SK-N-SH (cell line): ENCODE data around the gene ABR. TPM values are rescaled to one million over a fixed set of nuclear protein-coding genes. Genes with fewer than 3 reads are reported as not detected.
A peak's percentile ranks its signal among the peaks of the same experiment; 100 is the strongest.

ENCODE experiments used
- CTCF ChIA-PET: fragments of 300-600, 350-600 bp; formaldehyde crosslinking; extraction: SDS; loops from one replicate; lab custom pipeline; 2021; lab: Yijun Ruan, JAX
- POLR2A ChIA-PET: fragments of 350-600 bp; sonication (Branson Sonifier 250); formaldehyde crosslinking; extraction: SDS; loops from one replicate; lab custom pipeline; 2020; ENCODE audit warnings: antibody characterized with exemption, inconsistent platforms; lab: Yijun Ruan, JAX
- DNase-seq: peaks from one replicate; pipeline ENCODE4 v3.0.0; 2012
- H2AFZ ChIP-seq: fragments of 200-600 bp; sonication (generic); 2 replicates; pipeline ENCODE4 v1.8.1; 2016; ENCODE audit warnings: antibody characterized with exemption, mild to moderate bottlenecking, low read depth
- H3F3A ChIP-seq: fragments of 200-600 bp; sonication (generic); replicated peaks from 2 replicates; pipeline ENCODE3; 2016; ENCODE audit warnings: antibody characterized with exemption, mild to moderate bottlenecking; ENCODE audit not compliant: insufficient read depth
- H3K27ac ChIP-seq, 2 experiments: fragments of 200-500 bp in 1 of 2; fragments of 200-600 bp in 1 of 2; sonication (Bioruptor generic) in 1 of 2; sonication (generic), shearing (Covaris generic) in 1 of 2; 2 replicates each; pipeline versions ENCODE4 v1.5.1 to v1.6.1; 2014 to 2016; ENCODE audit warnings: low read depth in 2 of 2, inconsistent platforms in 1 of 2, low read length in 1 of 2, mild to moderate bottlenecking in 1 of 2, mixed read lengths in 1 of 2
- H3K27me3 ChIP-seq: fragments of 200-600 bp; sonication (generic), shearing (Covaris generic); 2 replicates; pipeline ENCODE4 v1.6.1; 2016; ENCODE audit warnings: mixed run types; ENCODE audit not compliant: insufficient read depth
- H3K36me3 ChIP-seq, 2 experiments: fragments of 200-500 bp in 1 of 2; fragments of 200-600 bp in 1 of 2; sonication (Bioruptor generic) in 1 of 2; sonication (generic) in 1 of 2; replicated peaks in 1 of 2; 2 replicates each; pipeline versions ENCODE3 to v1.5.1; 2014 to 2016; ENCODE audit warnings: low read length in 1 of 2, mild to moderate bottlenecking in 1 of 2; ENCODE audit not compliant: insufficient read depth in 2 of 2, control insufficient read depth in 1 of 2
- H3K4me1 ChIP-seq, 2 experiments: fragments of 200-500 bp in 1 of 2; fragments of 200-600 bp in 1 of 2; sonication (Bioruptor generic) in 1 of 2; sonication (generic), shearing (Covaris generic) in 1 of 2; 2 replicates each; pipeline versions ENCODE4 v1.5.1 to v1.6.1; 2014 to 2016; ENCODE audit warnings: low read depth in 1 of 2, low read length in 1 of 2, mixed run types in 1 of 2; ENCODE audit not compliant: insufficient read depth in 2 of 2, control insufficient read depth in 1 of 2
- H3K4me2 ChIP-seq: fragments of 200-600 bp; sonication (generic), shearing (Covaris generic); 2 replicates; pipeline ENCODE4 v1.6.1; 2017; ENCODE audit warnings: mixed run types
- H3K4me3 ChIP-seq, 2 experiments: fragments of 200-500 bp in 1 of 2; fragments of 200-600 bp in 1 of 2; sonication (Bioruptor generic) in 1 of 2; sonication (generic), shearing (Covaris generic) in 1 of 2; 2 replicates each; pipeline versions ENCODE4 v1.5.1 to v1.8.1; 2014 to 2016; ENCODE audit warnings: low read depth in 2 of 2, inconsistent platforms in 1 of 2, low read length in 1 of 2, mild to moderate bottlenecking in 1 of 2, mixed read lengths in 1 of 2, moderate library complexity in 1 of 2
- H3K79me2 ChIP-seq: fragments of 200-600 bp; sonication (generic); 2 replicates; pipeline ENCODE4 v1.8.1; 2017; ENCODE audit warnings: mild to moderate bottlenecking; ENCODE audit not compliant: insufficient read depth
- H3K9ac ChIP-seq: fragments of 200-600 bp; sonication (generic); 2 replicates; pipeline ENCODE4 v1.6.1; 2017; ENCODE audit warnings: mixed run types
- H3K9me2 ChIP-seq: fragments of 200-600 bp; sonication (generic); 2 replicates; pipeline ENCODE4 v1.6.1; 2017; ENCODE audit warnings: mixed run types
- H3K9me3 ChIP-seq: fragments of 200-600 bp; sonication (generic); 2 replicates; pipeline ENCODE4 v1.6.1; 2017; ENCODE audit warnings: mixed run types, mild to moderate bottlenecking, moderate library complexity
- H4K20me1 ChIP-seq: fragments of 200-600 bp; sonication (generic); 2 replicates; pipeline ENCODE4 v1.6.1; 2017; ENCODE audit warnings: mild to moderate bottlenecking, mixed run types; ENCODE audit not compliant: insufficient read depth
- MEF2A ChIP-seq: IDR thresholded peaks from 2 replicates; pipeline ENCODE4 v1.4.0; 2012; ENCODE audit warnings: low read depth, borderline replicate concordance
- NFIC ChIP-seq: IDR thresholded peaks from 2 replicates; pipeline ENCODE4 v1.4.0; 2012; ENCODE audit warnings: borderline replicate concordance
- SIN3A ChIP-seq: IDR thresholded peaks from 2 replicates; pipeline ENCODE4 v1.6.1; 2012; ENCODE audit warnings: low read depth, mild to moderate bottlenecking, low read length, moderate library complexity, borderline replicate concordance
- SMC3 ChIP-seq: IDR thresholded peaks from 2 replicates; pipeline ENCODE4 v1.6.1; 2012; ENCODE audit warnings: low read depth, low read length, improper control_type of control experiment
- TCF12 ChIP-seq: IDR thresholded peaks from 2 replicates; pipeline ENCODE4 v1.4.0; 2012
- YY1 ChIP-seq: IDR thresholded peaks from 2 replicates; pipeline ENCODE4 v1.4.0; 2012; ENCODE audit warnings: low read depth, mild to moderate bottlenecking
- WGBS: methylation state at CpG from one replicate; pipeline ENCODE4 v1.1.6; 2017; ENCODE audit warnings: low lambda C conversion rate; 5-methylcytosine and 5-hydroxymethylcytosine counted together
- polyA plus RNA-seq, 3 experiments: library from polyadenylated mRNA; depleted of rRNA; stranded (reverse); fragments of >200 nt; gene quantifications; 2 replicates each; pipeline ENCODE4 v1.2.3, GENCODE V29; 2012
- TF ChIP-seq, protein P1 (sequence below): IDR thresholded peaks from 2 replicates; pipeline ENCODE4 v1.4.0; 2012; ENCODE audit warnings: low read depth
- TF ChIP-seq, protein P2 (sequence below): IDR thresholded peaks from 2 replicates; pipeline ENCODE4 v1.4.0; 2012; ENCODE audit warnings: low read depth, borderline replicate concordance
- TF ChIP-seq, protein P3 (sequence below): IDR thresholded peaks from 2 replicates; pipeline ENCODE4 v1.4.0; 2012; ENCODE audit warnings: low read depth, borderline replicate concordance

Gene ABR
- polyA plus RNA-seq, 1 of the 3 experiments (the other 2 are of a cell fraction) = 117 TPM

DNA sequence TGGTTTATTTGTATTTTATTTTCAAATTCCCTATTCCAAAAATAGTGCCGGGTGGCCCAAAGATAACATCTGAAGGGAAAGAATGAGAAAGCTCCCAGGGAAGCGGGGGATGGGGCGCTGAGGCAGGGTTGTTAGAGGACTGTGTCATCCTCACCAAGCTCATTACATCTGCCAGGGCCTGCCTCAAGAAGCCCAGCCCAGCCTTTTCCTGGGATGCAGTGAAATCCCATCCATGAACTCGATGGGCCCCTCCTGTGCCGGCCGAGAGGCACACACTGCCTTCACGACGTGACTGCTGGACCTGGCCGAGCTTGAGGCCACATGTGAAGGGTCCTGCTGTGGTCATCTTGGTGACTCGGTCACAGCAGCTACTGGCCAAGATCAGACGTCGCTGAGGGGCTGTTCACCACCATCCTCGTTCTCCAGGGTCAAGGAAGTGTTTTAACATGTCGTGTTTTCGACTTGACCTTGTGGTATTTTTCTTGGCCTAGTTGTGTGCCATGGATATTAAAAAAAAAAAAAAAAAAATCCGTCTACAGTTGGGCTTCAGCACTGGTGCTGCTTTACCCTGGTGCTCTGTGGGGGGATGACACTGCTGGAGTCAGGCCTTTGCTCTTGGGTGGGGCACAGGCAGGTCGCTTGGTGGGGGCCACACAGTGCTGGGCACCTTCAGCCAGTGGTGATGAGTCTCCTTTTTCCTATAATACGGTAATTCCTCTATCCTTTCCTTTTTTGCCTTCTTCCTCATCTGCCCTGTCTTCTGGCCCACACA, 178.0 kb downstream of the ABR start:
- CTCF ChIA-PET = interaction anchor here (0.7 to 6.5 kb wide), 6 partner anchors 17 to 185 kb away, joined by 3 to 66 read pairs (median 6); partner anchors contain the start of gene NXN
- Histone ChIP-seq H3K9me3 (no peaks in the 10 kb centered on the region), H2AFZ (no peak overlapping the region), H3K9ac (0 out of 2 replicates have a peak overlapping the region, but pooled peaks have one; percentile 4), H3K4me3 (no peak overlapping the region), H3K9me2 (no peaks in the 10 kb centered on the region), H3K4me1 (peaks cover 22 to 48% of the 10 kb centered on the region in 2 experiments; a peak in 3 of 4 replicates), H3K4me2 (peak overlapping the region; percentile 58), H4K20me1 (peaks cover 73% of the 10 kb centered on the region), H3K27me3 (no peaks in the 10 kb centered on the region), H3F3A (peaks cover 53% of the 10 kb centered on the region), H3K79me2 (peaks cover 24% of the 10 kb centered on the region), H3K36me3 (peaks cover 40 to 50% of the 10 kb centered on the region in 2 experiments), H3K27ac (peak overlapping the region; percentile 13 to 84)
- POLR2A ChIA-PET = no interaction called here
- TF ChIP-seq, protein P1, sequence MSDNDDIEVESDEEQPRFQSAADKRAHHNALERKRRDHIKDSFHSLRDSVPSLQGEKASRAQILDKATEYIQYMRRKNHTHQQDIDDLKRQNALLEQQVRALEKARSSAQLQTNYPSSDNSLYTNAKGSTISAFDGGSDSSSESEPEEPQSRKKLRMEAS = no peak
- TF ChIP-seq SIN3A = 0 out of 2 replicates have a peak, but pooled peaks have one; percentile 2
- TF ChIP-seq, protein P2, sequence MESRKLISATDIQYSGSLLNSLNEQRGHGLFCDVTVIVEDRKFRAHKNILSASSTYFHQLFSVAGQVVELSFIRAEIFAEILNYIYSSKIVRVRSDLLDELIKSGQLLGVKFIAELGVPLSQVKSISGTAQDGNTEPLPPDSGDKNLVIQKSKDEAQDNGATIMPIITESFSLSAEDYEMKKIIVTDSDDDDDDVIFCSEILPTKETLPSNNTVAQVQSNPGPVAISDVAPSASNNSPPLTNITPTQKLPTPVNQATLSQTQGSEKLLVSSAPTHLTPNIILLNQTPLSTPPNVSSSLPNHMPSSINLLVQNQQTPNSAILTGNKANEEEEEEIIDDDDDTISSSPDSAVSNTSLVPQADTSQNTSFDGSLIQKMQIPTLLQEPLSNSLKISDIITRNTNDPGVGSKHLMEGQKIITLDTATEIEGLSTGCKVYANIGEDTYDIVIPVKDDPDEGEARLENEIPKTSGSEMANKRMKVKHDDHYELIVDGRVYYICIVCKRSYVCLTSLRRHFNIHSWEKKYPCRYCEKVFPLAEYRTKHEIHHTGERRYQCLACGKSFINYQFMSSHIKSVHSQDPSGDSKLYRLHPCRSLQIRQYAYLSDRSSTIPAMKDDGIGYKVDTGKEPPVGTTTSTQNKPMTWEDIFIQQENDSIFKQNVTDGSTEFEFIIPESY = no peak
- TF ChIP-seq MEF2A = peak; percentile 49; the same call in 1 of the 2 replicates
- no peak for TF ChIP-seq NFIC
- peak; percentile 35; the same call in 1 of the 2 replicates for TF ChIP-seq TCF12
- TF ChIP-seq SMC3 = no peak
- TF ChIP-seq, protein P3, sequence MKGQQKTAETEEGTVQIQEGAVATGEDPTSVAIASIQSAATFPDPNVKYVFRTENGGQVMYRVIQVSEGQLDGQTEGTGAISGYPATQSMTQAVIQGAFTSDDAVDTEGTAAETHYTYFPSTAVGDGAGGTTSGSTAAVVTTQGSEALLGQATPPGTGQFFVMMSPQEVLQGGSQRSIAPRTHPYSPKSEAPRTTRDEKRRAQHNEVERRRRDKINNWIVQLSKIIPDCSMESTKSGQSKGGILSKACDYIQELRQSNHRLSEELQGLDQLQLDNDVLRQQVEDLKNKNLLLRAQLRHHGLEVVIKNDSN = no peak
- WGBS = 78% methylated on average over 18 of the region's 18 CpGs
- DNase-seq = no peak

DNA sequence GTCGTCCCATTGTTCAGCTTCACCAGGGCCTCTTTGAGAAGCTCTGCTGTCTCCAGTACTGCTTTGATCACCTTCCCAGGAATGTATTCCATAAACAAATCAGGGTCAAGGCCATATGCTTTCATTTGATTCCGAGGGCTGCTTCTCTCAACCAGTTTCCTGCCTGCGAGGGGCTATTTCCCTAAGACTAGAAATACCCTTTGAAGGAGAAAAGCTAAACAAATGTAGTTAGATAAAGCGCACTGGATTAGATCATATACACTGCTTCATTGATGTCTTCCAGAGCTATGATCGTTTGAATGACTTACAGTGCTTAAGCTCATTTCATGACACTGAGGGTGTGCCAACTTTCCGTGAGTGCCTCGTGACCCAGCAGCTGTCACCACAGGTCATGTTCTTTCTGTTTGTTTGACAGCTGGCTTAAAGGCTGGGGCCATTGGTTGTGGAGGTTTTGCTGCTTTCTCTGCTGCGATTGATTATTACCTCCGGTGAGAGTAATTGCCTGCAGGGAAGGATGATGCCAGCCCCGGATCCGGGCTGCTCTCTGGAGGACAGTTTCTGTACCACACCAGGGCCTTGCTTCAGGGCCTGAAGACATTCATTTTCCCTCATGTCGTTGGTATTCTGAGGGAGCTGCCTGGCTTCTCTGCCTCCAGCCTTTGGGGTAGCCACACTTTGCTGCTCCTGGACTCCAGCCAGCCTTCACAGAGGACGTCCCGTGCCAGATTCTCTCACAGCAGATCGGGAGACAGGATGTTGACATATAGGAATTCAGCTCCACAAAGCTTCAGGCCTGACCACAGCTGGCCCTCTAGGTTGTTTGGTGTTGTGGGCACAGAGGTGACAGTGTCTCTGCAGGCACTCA, 179.0 kb downstream of the ABR start:
- Histone ChIP-seq H3K27me3 (no peaks in the 10 kb centered on the region), H3K27ac (peak overlapping the region in 1 of 2 experiments; percentile 84; a peak in 2 of 4 replicates), H3K4me3 (no peak overlapping the region), H3F3A (peaks cover 52% of the 10 kb centered on the region), H2AFZ (no peak overlapping the region), H3K36me3 (peaks cover 40 to 46% of the 10 kb centered on the region in 2 experiments), H3K9me3 (no peaks in the 10 kb centered on the region), H3K9me2 (no peaks in the 10 kb centered on the region), H3K79me2 (peaks cover 24% of the 10 kb centered on the region), H3K4me1 (peaks cover 18 to 48% of the 10 kb centered on the region in 2 experiments; a peak in 3 of 4 replicates), H3K9ac (no peak overlapping the region), H3K4me2 (peak overlapping the region; percentile 58; the same call in 1 of the 2 replicates), H4K20me1 (peaks cover 67% of the 10 kb centered on the region)
- POLR2A ChIA-PET = no interaction called here
- TF ChIP-seq YY1 = no peak
- 0 out of 2 replicates have a peak, but pooled peaks have one; percentile 13 for TF ChIP-seq SIN3A
- 0 out of 2 replicates have a peak, but pooled peaks have one; percentile 13 for TF ChIP-seq NFIC
- no peak for DNase-seq
- 72% methylated on average over 15 of the region's 15 CpGs for WGBS
- CTCF ChIA-PET = interaction anchor here (0.7 to 6.5 kb wide), 5 partner anchors 12 to 186 kb away, joined by 4 to 66 read pairs (median 8); partner anchors contain the start of gene NXN
